Activated B cell treated with CpG ODN at 0.5 μM for 24 hours (primary cell): ENCODE measurements around the gene PLAC1. TPM values are rescaled to one million over a fixed set of nuclear protein-coding genes. Genes with fewer than 3 reads are reported as not detected.

ENCODE experiments used
- ATAC-seq: fragments of 200-7000 bp; cut with Tn5 transposase; one replicate; pipeline ENCODE4 v1.10.0; 2021; ENCODE audit warnings: low read depth, mild to moderate bottlenecking, moderate library complexity
- CTCF ChIA-PET: fragments of 350-600 bp; sonication (Branson Sonifier 250); formaldehyde crosslinking; loops from one replicate; lab custom pipeline; 2021; ENCODE audit warnings: antibody characterized with exemption; lab: Charles Lee
- POLR2A ChIA-PET: fragments of 350-600 bp; sonication (Branson Sonifier 250); formaldehyde crosslinking; loops from one replicate; lab custom pipeline; 2021; ENCODE audit warnings: antibody characterized with exemption; lab: Charles Lee
- DNase-seq: peaks from one replicate; pipeline ENCODE4 v3.0.0; 2022
- H3K27ac Mint-ChIP-seq: one replicate; pipeline ENCODE4 v1.8.0; 2020; ENCODE audit warnings: mixed read lengths
- H3K27me3 Mint-ChIP-seq: one replicate; pipeline ENCODE4 v1.8.0; 2021; ENCODE audit warnings: mixed read lengths
- H3K36me3 Mint-ChIP-seq: one replicate; pipeline ENCODE4 v1.8.0; 2021; ENCODE audit warnings: low read depth, mixed read lengths
- H3K4me1 Mint-ChIP-seq: one replicate; pipeline ENCODE4 v1.8.0; 2021; ENCODE audit warnings: mixed read lengths
- H3K4me3 Mint-ChIP-seq: one replicate; pipeline ENCODE4 v1.8.0; 2020; ENCODE audit warnings: mild to moderate bottlenecking, mixed read lengths
- H3K9me3 Mint-ChIP-seq: one replicate; pipeline ENCODE4 v1.8.0; 2020; ENCODE audit warnings: mixed read lengths
- CTCF ChIP-seq: fragments of 200-600 bp; IDR thresholded peaks from one replicate; pipeline ENCODE4 v1.8.0; 2022; ENCODE audit warnings: antibody characterized with exemption, mild to moderate bottlenecking
- intact Hi-C: fragments of 100-400 bp; cut with micrococcal nuclease; formaldehyde crosslinking; loops from one replicate; pipeline ENCODE4 v1.15.1; 2024
- total RNA-seq: library from RNA; stranded (reverse); gene quantifications from 2 replicates; pipeline ENCODE4 v1.2.3, GENCODE V29; 2022

PLAC1 gene
- total RNA-seq, 1 donor from 2014 or later = not detected

- Mint-ChIP-seq H3K27me3 (no peaks in the 10 kb centered on the region), H3K4me3 (no peak overlapping the region), H3K27ac (no peak overlapping the region), H3K36me3 (no peaks in the 10 kb centered on the region), H3K4me1 (no peaks in the 10 kb centered on the region), H3K9me3 (no peaks in the 10 kb centered on the region)
- POLR2A ChIA-PET = no interaction called here
- ATAC-seq (no peak), DNase-seq (no peak)
- TF ChIP-seq CTCF = no peak
- CTCF ChIA-PET = no interaction called here
- intact Hi-C loops = no loop called here
These were observed 131.9 kb downstream of the PLAC1 start for GRCh38 chrX:134526399-134526798.

GRCh38 chrX:134525086-134525792 is 133.0 kb downstream of the PLAC1 start:
- ChIA-PET CTCF (no interaction called here), POLR2A (no interaction called here)
- ATAC-seq (no peak), DNase-seq (no peak)
- no peak for TF ChIP-seq CTCF
- Mint-ChIP-seq H3K9me3 (no peaks in the 10 kb centered on the region), H3K36me3 (no peaks in the 10 kb centered on the region), H3K27me3 (no peaks in the 10 kb centered on the region), H3K27ac (no peak overlapping the region), H3K4me3 (no peak overlapping the region), H3K4me1 (no peaks in the 10 kb centered on the region)
- intact Hi-C loops = no loop called here

- ATAC-seq (no peak), DNase-seq (no peak)
- Mint-ChIP-seq H3K27me3 (no peaks in the 10 kb centered on the region), H3K4me1 (no peaks in the 10 kb centered on the region), H3K4me3 (no peak overlapping the region), H3K9me3 (no peaks in the 10 kb centered on the region), H3K27ac (no peak overlapping the region), H3K36me3 (no peaks in the 10 kb centered on the region)
- intact Hi-C loops = loop anchor here (5.0 kb wide), 1 partner anchor 238 kb away; no protein-coding TSS in a partner anchor
- CTCF ChIA-PET = no interaction called here
- POLR2A ChIA-PET = no interaction called here
- TF ChIP-seq CTCF = no peak
These were observed 134.1 kb downstream of the PLAC1 start for GRCh38 chrX:134524181-134524580.

GRCh38 chrX:134520860-134521390 is 137.3 kb downstream of the PLAC1 start:
- ATAC-seq = no peak
- Mint-ChIP-seq H3K36me3 (no peaks in the 10 kb centered on the region), H3K4me3 (no peak overlapping the region), H3K9me3 (no peaks in the 10 kb centered on the region), H3K4me1 (no peaks in the 10 kb centered on the region), H3K27ac (no peak overlapping the region), H3K27me3 (no peaks in the 10 kb centered on the region)
- intact Hi-C loops = loop anchor here (5.0 kb wide), 1 partner anchor 241 kb away; no protein-coding TSS in a partner anchor
- CTCF ChIA-PET = interaction anchor here (0.7 kb wide), 1 partner anchor 262 kb away, joined by 3 read pairs; no protein-coding TSS in a partner anchor
- POLR2A ChIA-PET = no interaction called here
- DNase-seq = no peak
- TF ChIP-seq CTCF = no peak

Other genes with a start within 250 kb of the PLAC1 start
- 27.7 and 30.4 TPM in 2 replicates for gene HPRT1, start 198.3 kb downstream of the PLAC1 start, total RNA-seq
- 31.3 and 34.8 TPM in 2 replicates for gene PABIR2, start 138.7 kb upstream of the PLAC1 start, total RNA-seq